DOHH2 (cell line): ENCODE results near the gene ARID4B.

ENCODE experiments used
- H3F3A ChIP-seq: fragments of 200-600 bp; sonication (generic), shearing (Covaris generic); 2 replicates; pipeline ENCODE4 v1.6.0; 2016; ENCODE audit warnings: antibody characterized with exemption, mild to moderate bottlenecking; ENCODE audit not compliant: control insufficient read depth, insufficient read depth
- H3K27ac ChIP-seq: fragments of 200-600 bp; sonication (generic); 2 replicates; pipeline ENCODE4 v1.5.1; 2014; ENCODE audit warnings: low read depth, mild to moderate bottlenecking, low read length, moderate library complexity
- H3K27me3 ChIP-seq: fragments of 200-600 bp; sonication (generic); 2 replicates; pipeline ENCODE4 v1.6.1; 2014; ENCODE audit warnings: mild to moderate bottlenecking, low read length, mixed read lengths; ENCODE audit not compliant: control insufficient read depth
- H3K36me3 ChIP-seq: fragments of 200-600 bp; sonication (generic); 2 replicates; pipeline ENCODE4 v1.6.1; 2014; ENCODE audit warnings: mild to moderate bottlenecking, low read length, moderate library complexity, mixed read lengths; ENCODE audit not compliant: control insufficient read depth
- H3K4me1 ChIP-seq: fragments of 200-600 bp; sonication (generic); 2 replicates; pipeline ENCODE4 v1.6.1; 2014; ENCODE audit warnings: mild to moderate bottlenecking, low read length, mixed read lengths; ENCODE audit not compliant: control insufficient read depth
- H3K4me2 ChIP-seq: fragments of 200-600 bp; sonication (generic); 2 replicates; pipeline ENCODE4 v1.6.0; 2014; ENCODE audit warnings: mild to moderate bottlenecking, low read length, moderate library complexity
- H3K4me3 ChIP-seq: fragments of 200-600 bp; sonication (generic); 2 replicates; pipeline ENCODE4 v1.5.1; 2014; ENCODE audit warnings: mild to moderate bottlenecking, low read length, mixed read lengths
- H3K79me2 ChIP-seq: fragments of 200-600 bp; sonication (generic); 2 replicates; pipeline ENCODE4 v1.6.1; 2014; ENCODE audit warnings: mild to moderate bottlenecking, low read length, mixed read lengths; ENCODE audit not compliant: control insufficient read depth
- H3K9me2 ChIP-seq: fragments of 200-600 bp; sonication (generic); replicated peaks from 2 replicates; pipeline ENCODE4 v1.6.1; 2014; ENCODE audit warnings: mild to moderate bottlenecking, low read length, mixed read lengths; ENCODE audit not compliant: control insufficient read depth
- H3K9me3 ChIP-seq: fragments of 200-600 bp; sonication (generic); 2 replicates; pipeline ENCODE4 v1.6.1; 2014; ENCODE audit warnings: antibody characterized with exemption, low read length, mixed read lengths; ENCODE audit not compliant: control insufficient read depth, insufficient read depth
- H4K20me1 ChIP-seq: fragments of 200-600 bp; sonication (generic); 2 replicates; pipeline ENCODE4 v1.6.0; 2014; ENCODE audit warnings: low read depth, mild to moderate bottlenecking, antibody characterized with exemption, low read length, moderate library complexity; ENCODE audit not compliant: control insufficient read depth, insufficient read depth
- CTCF ChIP-seq: fragments of 200-600 bp; sonication (generic); IDR thresholded peaks from one replicate; pipeline ENCODE4 v1.5.1; 2014; ENCODE audit warnings: antibody characterized with exemption, mild to moderate bottlenecking, low read depth, low read length; ENCODE audit not compliant: poor library complexity, severe bottlenecking
- EZH2phosphoT487 ChIP-seq: fragments of 200-600 bp; sonication (generic); IDR thresholded peaks from 2 replicates; pipeline ENCODE4 v1.6.1; 2017; ENCODE audit warnings: borderline replicate concordance, mild to moderate bottlenecking, antibody characterized with exemption, low read length, moderate library complexity, mixed read lengths

Gene ARID4B

GRCh38 chr1:235129774-235130570 lies 198.0 kb downstream of the ARID4B start:
- H3K27ac ChIP-seq: no peak overlapping the region
- no peaks in the 10 kb centered on the region for H3K9me2 ChIP-seq
- no peak for TF ChIP-seq EZH2phosphoT487
- no peak for TF ChIP-seq CTCF
- H3K4me1 ChIP-seq: peaks cover 22% of the 10 kb centered on the region
- H3K27me3 ChIP-seq: no peaks in the 10 kb centered on the region
- H4K20me1 ChIP-seq: peaks cover 11% of the 10 kb centered on the region
- H3K36me3 ChIP-seq: peaks cover 61% of the 10 kb centered on the region
- H3F3A ChIP-seq: peaks cover 18% of the 10 kb centered on the region
- H3K79me2 ChIP-seq: peaks cover 40% of the 10 kb centered on the region
- H3K4me3 ChIP-seq: no peak overlapping the region
- no peak overlapping the region for H3K4me2 ChIP-seq
- H3K9me3 ChIP-seq: no peaks in the 10 kb centered on the region

- Histone ChIP-seq H3K4me1 (peaks cover 26% of the 10 kb centered on the region), H3K36me3 (peaks cover 68% of the 10 kb centered on the region), H3K27me3 (no peaks in the 10 kb centered on the region), H3F3A (peaks cover 18% of the 10 kb centered on the region), H3K27ac (peak within 1 kb of the TSS; percentile 65), H3K79me2 (peaks cover 52% of the 10 kb centered on the region), H4K20me1 (peaks cover 21% of the 10 kb centered on the region), H3K4me3 (peak within 1 kb of the TSS; percentile 93), H3K4me2 (peak within 1 kb of the TSS; percentile 72), H3K9me2 (no peaks in the 10 kb centered on the region), H3K9me3 (no peaks in the 10 kb centered on the region)
- TF ChIP-seq EZH2phosphoT487 (no peak), CTCF (no peak)
Observed at GRCh38 chr1:235128456-235129328, 199.3 kb downstream of the ARID4B start, which contains the start of gene TOMM20. Gene TOMM20 (minus strand): TSS chr1:235128837. CDS start chr1:235128715, 122 bp downstream.

DNA sequence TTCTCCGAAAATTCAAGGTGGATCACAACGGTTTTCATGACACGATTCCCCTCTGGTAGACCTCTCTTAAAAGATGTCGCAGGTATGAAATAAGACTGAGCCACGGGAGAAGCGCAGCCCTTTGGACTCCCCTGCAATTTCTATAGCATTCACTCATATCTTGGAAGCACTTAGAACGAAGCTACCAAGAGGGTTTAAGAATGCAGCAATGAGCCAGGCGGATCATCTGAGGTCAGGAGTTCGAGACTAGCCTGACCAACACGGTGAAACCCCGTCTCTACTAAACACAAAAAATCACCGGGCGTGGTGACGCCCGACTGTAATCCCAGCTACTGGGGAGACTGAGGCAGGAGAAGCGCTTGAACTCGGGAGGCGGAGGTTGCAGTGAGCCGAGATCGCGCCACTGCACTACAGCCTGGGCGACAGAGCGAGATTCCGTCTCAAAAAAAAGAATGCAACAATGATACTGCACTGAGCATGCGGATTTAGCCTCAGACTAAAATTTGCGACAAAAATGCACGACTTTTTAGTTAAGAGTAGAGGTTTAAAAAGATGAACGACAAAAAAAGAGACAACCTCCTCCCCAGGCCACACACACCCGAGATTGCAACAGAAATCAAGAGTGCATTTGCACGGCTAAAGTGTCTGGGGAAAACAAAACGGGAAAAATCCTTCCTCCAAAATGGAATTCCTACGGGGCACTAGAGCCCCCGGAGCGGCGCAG lies 200.1 kb downstream of the ARID4B start:
- TF ChIP-seq EZH2phosphoT487 (no peak), CTCF (no peak)
- peaks cover 14% of the 10 kb centered on the region for H3F3A ChIP-seq
- H3K4me2 ChIP-seq: peak overlapping the region; percentile 72
- no peaks in the 10 kb centered on the region for H3K9me2 ChIP-seq
- H3K9me3 ChIP-seq: no peaks in the 10 kb centered on the region
- H3K36me3 ChIP-seq: peaks cover 71% of the 10 kb centered on the region
- peak overlapping the region; percentile 93 for H3K4me3 ChIP-seq
- H3K4me1 ChIP-seq: peaks cover 32% of the 10 kb centered on the region
- H3K27ac ChIP-seq: peak overlapping the region; percentile 65
- peaks cover 28% of the 10 kb centered on the region for H4K20me1 ChIP-seq
- no peaks in the 10 kb centered on the region for H3K27me3 ChIP-seq
- H3K79me2 ChIP-seq: peaks cover 60% of the 10 kb centered on the region
